ENCODE data around the gene SNX30. TPM values are rescaled to one million over a fixed set of nuclear protein-coding genes. Genes with fewer than 3 reads are reported as not detected.

Gene SNX30
- total and polyA plus RNA-seq, 7 donors: 0.55 to 2.8 (median 1.6) TPM

- no peaks in the 10 kb centered on the region for H3K9me3 ChIP-seq
- TF ChIP-seq CTCF (IDR thresholded peaks at IDR 0.05): no peak
- H3K36me3 ChIP-seq (ENCODE audit: insufficient read depth in 1 of 2, low read depth in 1 of 2): no peaks in the 10 kb centered on the region
- H3K4me3 ChIP-seq: no peak overlapping the region
- 84 to 94% (median 87%) methylated on average over 4 of the region's 4 CpGs for WGBS, 3 donors
- H3K27me3 ChIP-seq (ENCODE audit: insufficient read depth in 3 of 3, low read length in 2 of 3): no peaks in the 10 kb centered on the region
- no peak for DNase-seq
- intact Hi-C loops (cut with DNase I): loop anchor here in 1 of 2 donors (5.0 kb wide), 1 partner anchor 34 kb away; no protein-coding TSS in a partner anchor
- H3K4me1 ChIP-seq: no peaks in the 10 kb centered on the region
- ATAC-seq: no peak
- no peak overlapping the region for H3K27ac ChIP-seq
Observed at GRCh38 chr9:112886351-112886750, 135.8 kb downstream of the SNX30 start.

- Histone ChIP-seq H3K4me1 (no peaks in the 10 kb centered on the region), H3K27me3 (ENCODE audit: insufficient read depth in 3 of 3, low read length in 2 of 3) (no peaks in the 10 kb centered on the region), H3K36me3 (ENCODE audit: insufficient read depth in 1 of 2, low read depth in 1 of 2) (no peaks in the 10 kb centered on the region), H3K9me3 (no peaks in the 10 kb centered on the region), H3K27ac (no peak overlapping the region), H3K4me3 (no peak overlapping the region)
- no peak for ATAC-seq
- 56 to 58% (median 56%) methylated on average over 5 of the region's 5 CpGs for WGBS, 3 donors
- no peak for DNase-seq
- intact Hi-C loops (cut with DNase I): loop anchor here in 1 of 2 donors (5.0 kb wide), 1 partner anchor 35 kb away; no protein-coding TSS in a partner anchor
- TF ChIP-seq CTCF (IDR thresholded peaks at IDR 0.05): no peak
Observed at GRCh38 chr9:112887381-112887780, 136.8 kb downstream of the SNX30 start.

- H3K27ac ChIP-seq: no peak within 1 kb of the TSS
- no peaks in the 10 kb centered on the region for H3K27me3 ChIP-seq (ENCODE audit: insufficient read depth in 3 of 3, low read length in 2 of 3)
- intact Hi-C loops (cut with DNase I): loop anchor here in 1 of 2 donors (1.0 kb wide), 1 partner anchor 26 kb away; no protein-coding TSS in a partner anchor
- H3K4me1 ChIP-seq: no peaks in the 10 kb centered on the region
- TF ChIP-seq CTCF (IDR thresholded peaks at IDR 0.05): no peak
- 9 to 19% (median 13%) methylated on average over 58 to 78 of the region's 78 CpGs for WGBS, 3 donors
- peak within 1 kb of the TSS; percentile 66 for H3K4me3 ChIP-seq
- peak; percentile 53 to 86 (median 76) for ATAC-seq
- H3K9me3 ChIP-seq: no peaks in the 10 kb centered on the region
- H3K36me3 ChIP-seq (ENCODE audit: insufficient read depth in 1 of 2, low read depth in 1 of 2): no peaks in the 10 kb centered on the region
- peak; percentile 27 to 61 for DNase-seq
Observed at GRCh38 chr9:112890106-112891081, 139.8 kb downstream of the SNX30 start, which contains the start of gene SLC46A2. Gene SLC46A2 (minus strand): TSS chr9:112890876. CDS start chr9:112890681, 195 bp downstream.

GRCh38 chr9:112891521-112891920 is 141.0 kb downstream of the SNX30 start:
- no peak overlapping the region for H3K4me3 ChIP-seq
- TF ChIP-seq CTCF (IDR thresholded peaks at IDR 0.05): no peak
- intact Hi-C loops (cut with DNase I): loop anchor here in 1 of 2 donors (1.0 kb wide), 1 partner anchor 25 kb away; no protein-coding TSS in a partner anchor
- no peak overlapping the region for H3K27ac ChIP-seq
- no peaks in the 10 kb centered on the region for H3K27me3 ChIP-seq (ENCODE audit: insufficient read depth in 3 of 3, low read length in 2 of 3)
- 94 to 96% (median 95%) methylated on average over 3 of the region's 3 CpGs for WGBS, 3 donors
- ATAC-seq (no peak), DNase-seq (no peak)
- H3K36me3 ChIP-seq (ENCODE audit: insufficient read depth in 1 of 2, low read depth in 1 of 2): no peaks in the 10 kb centered on the region
- H3K9me3 ChIP-seq: no peaks in the 10 kb centered on the region
- H3K4me1 ChIP-seq: no peaks in the 10 kb centered on the region

Data from psoas muscle (tissue), 8 donors.